Spleen (tissue), 7 donors: ENCODE results near the gene TRAF1.

Source experiments
- CTCF ChIP-seq, 11 experiments: fragments of 200-600 bp in 7 of 11; fragments of 450-650 bp in 4 of 11; sonication (generic) in 4 of 11; IDR thresholded peaks in 8 of 11; conservative IDR thresholded peaks in 3 of 11; 1 replicate in 7 of 11; 2 replicates in 4 of 11; pipeline versions ENCODE4 v1.4.0 to v1.8.0; 2016 to 2021; ENCODE audit warnings: antibody characterized with exemption in 11 of 11, inconsistent platforms in 4 of 11, mild to moderate bottlenecking in 1 of 11
- POLR2A ChIP-seq, 3 donors: fragments of 450-650 bp; IDR thresholded peaks; one replicate each; pipeline ENCODE4 v1.5.1; 2017; ENCODE audit warnings: antibody characterized with exemption in 3 of 3, mild to moderate bottlenecking in 1 of 3
- POLR2AphosphoS5 ChIP-seq, 3 donors: sonication (generic); formaldehyde crosslinking; IDR thresholded peaks; one replicate each; pipeline ENCODE4 v1.5.1; 2017; ENCODE audit warnings: antibody characterized with exemption in 3 of 3
- donor health status: DM: no; HTN: no; CAD: no; lungs with moderate emphysema.
- donor health status: DM: no; HTN: no; CAD: no.
- donor health status: DM: no; HTN: no; CAD: no.

DNA sequence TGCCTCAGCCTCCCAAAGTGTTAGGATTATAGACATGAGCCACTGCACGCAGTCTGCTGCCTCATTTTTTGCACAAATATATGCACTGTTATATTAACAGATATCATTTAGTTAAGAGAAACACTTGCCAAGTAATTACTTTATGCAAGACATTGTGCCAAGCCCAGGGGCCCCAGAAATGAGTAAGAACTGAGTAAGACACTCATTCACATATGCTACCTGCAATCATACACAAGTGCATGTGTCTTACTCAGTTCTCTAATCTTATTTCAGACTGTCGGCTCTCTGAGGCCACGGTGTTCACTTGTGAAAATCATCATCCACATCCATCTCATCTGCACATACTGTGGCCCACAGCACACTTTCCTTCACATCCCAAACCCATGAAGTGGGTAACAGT, 16.0 kb downstream of the TRAF1 start:
- TF ChIP-seq POLR2A (IDR thresholded peaks at IDR 0.05) = no peak
- no peak for TF ChIP-seq CTCF (IDR thresholded peaks at IDR 0.05 in 8 of 11, conservative IDR thresholded peaks at IDR 0.05 in 3 of 11)
- TF ChIP-seq POLR2AphosphoS5 (IDR thresholded peaks at IDR 0.05) = no peak
